GM12892 (cell line): ENCODE data around the gene CDH3.
A peak's percentile ranks its signal among the peaks of the same experiment; 100 is the strongest.

Experiments
- DNase-seq: peaks from one replicate; pipeline ENCODE4 v3.0.0; 2011; ENCODE audit not compliant: insufficient read length
- FAIRE-seq: peaks from 2 replicates; lab custom pipeline; 2011; peaks lifted over from hg19 to GRCh38; lab: Jason Lieb, UNC
- POLR2A ChIP-seq: IDR thresholded peaks from 2 replicates; pipeline ENCODE4 v1.6.1; 2011; ENCODE audit warnings: low read depth, low read length, control low read depth
- POLR2AphosphoS5 ChIP-seq: IDR thresholded peaks from 2 replicates; pipeline ENCODE4 v1.6.1; 2011; ENCODE audit warnings: low read depth, low read length, control low read depth
- TAF1 ChIP-seq: IDR thresholded peaks from 2 replicates; pipeline ENCODE4 v1.6.1; 2011; ENCODE audit warnings: low read depth, mild to moderate bottlenecking, control low read depth, low read length, borderline replicate concordance

The CDH3 gene

GRCh38 chr16:68681038-68681437 lies 35.9 kb downstream of the CDH3 start:
- TF ChIP-seq POLR2A (no peak), POLR2AphosphoS5 (no peak), TAF1 (no peak)
- FAIRE-seq (no peak), DNase-seq (no peak)

- no peak for DNase-seq
- TF ChIP-seq POLR2A (no peak), TAF1 (no peak), POLR2AphosphoS5 (no peak)
- FAIRE-seq: no peak
Measured at GRCh38 chr16:68685685-68686478, 40.8 kb downstream of the CDH3 start.

- TF ChIP-seq TAF1 (no peak), POLR2AphosphoS5 (no peak), POLR2A (no peak)
- DNase-seq (no peak), FAIRE-seq (no peak)
Measured at GRCh38 chr16:68686905-68687304, 41.8 kb downstream of the CDH3 start.

GRCh38 chr16:68689921-68690320 lies 44.8 kb downstream of the CDH3 start:
- FAIRE-seq: no peak
- TF ChIP-seq POLR2AphosphoS5: no peak
- TF ChIP-seq POLR2A: no peak
- TF ChIP-seq TAF1: no peak
- DNase-seq: no peak

- FAIRE-seq (no peak), DNase-seq (no peak)
- TF ChIP-seq POLR2AphosphoS5 (no peak), TAF1 (no peak), POLR2A (no peak)
Measured at GRCh38 chr16:68695575-68695974, 50.5 kb downstream of the CDH3 start.

GRCh38 chr16:68696514-68696913 lies 51.4 kb downstream of the CDH3 start:
- TF ChIP-seq TAF1: no peak
- no peak for TF ChIP-seq POLR2AphosphoS5
- no peak for TF ChIP-seq POLR2A
- DNase-seq (no peak), FAIRE-seq (no peak)

GRCh38 chr16:68698091-68698490 lies 53.0 kb downstream of the CDH3 start:
- TF ChIP-seq POLR2AphosphoS5 (no peak), TAF1 (no peak), POLR2A (no peak)
- DNase-seq (no peak), FAIRE-seq (no peak)

GRCh38 chr16:68700120-68700519 lies 55.0 kb downstream of the CDH3 start:
- DNase-seq (no peak), FAIRE-seq (no peak)
- TF ChIP-seq POLR2AphosphoS5 (no peak), POLR2A (no peak), TAF1 (no peak)

- FAIRE-seq: no peak
- TF ChIP-seq POLR2A (no peak), TAF1 (no peak), POLR2AphosphoS5 (no peak)
- no peak for DNase-seq
Measured at GRCh38 chr16:68700831-68701230, 55.7 kb downstream of the CDH3 start.

GRCh38 chr16:68704232-68704867 lies 59.2 kb downstream of the CDH3 start:
- DNase-seq: peak; percentile 63
- FAIRE-seq: peak; percentile 71
- TF ChIP-seq POLR2A (no peak), TAF1 (no peak)

GRCh38 chr16:68707340-68708152 lies 62.4 kb downstream of the CDH3 start:
- DNase-seq (no peak), FAIRE-seq (no peak)
- TF ChIP-seq POLR2A (no peak), POLR2AphosphoS5 (no peak), TAF1 (no peak)
